Loucy (cell line): ENCODE data around the gene HHATL.

Experiments
- H2AFZ ChIP-seq: fragments of 200-600 bp; sonication (generic); 2 replicates; pipeline ENCODE4 v1.6.0; 2016; ENCODE audit warnings: antibody characterized with exemption, mild to moderate bottlenecking, low read length, moderate library complexity
- H3F3A ChIP-seq: fragments of 200-600 bp; 2 replicates; pipeline ENCODE4 v1.6.0; 2016; ENCODE audit warnings: antibody characterized with exemption, low read depth, mild to moderate bottlenecking
- H3K27me3 ChIP-seq: fragments of 200-600 bp; sonication (generic); 2 replicates; pipeline ENCODE4 v1.6.1; 2014; ENCODE audit warnings: low read length, mild to moderate bottlenecking; ENCODE audit not compliant: insufficient read depth, poor library complexity, severe bottlenecking
- H3K36me3 ChIP-seq: fragments of 200-600 bp; sonication (generic); 2 replicates; pipeline ENCODE4 v1.6.1; 2016; ENCODE audit warnings: low read length; ENCODE audit not compliant: insufficient read depth
- H3K4me1 ChIP-seq: fragments of 200-600 bp; sonication (generic); 2 replicates; pipeline ENCODE4 v1.5.1; 2014; ENCODE audit warnings: low read length, mild to moderate bottlenecking; ENCODE audit not compliant: insufficient read depth, poor library complexity, severe bottlenecking
- H3K4me2 ChIP-seq: fragments of 200-600 bp; sonication (generic); 2 replicates; pipeline ENCODE4 v1.6.0; 2014; ENCODE audit warnings: antibody characterized with exemption, low read length, low read depth, mild to moderate bottlenecking; ENCODE audit not compliant: poor library complexity, severe bottlenecking
- H3K4me3 ChIP-seq: fragments of 200-600 bp; sonication (generic); 2 replicates; pipeline ENCODE4 v1.5.1; 2014; ENCODE audit warnings: low read length, mild to moderate bottlenecking, mixed read lengths; ENCODE audit not compliant: poor library complexity, severe bottlenecking
- H3K79me2 ChIP-seq: fragments of 200-600 bp; sonication (generic); 2 replicates; pipeline ENCODE4 v1.6.1; 2014; ENCODE audit warnings: low read length; ENCODE audit not compliant: insufficient read depth
- H3K9ac ChIP-seq: fragments of 200-600 bp; sonication (generic); 2 replicates; pipeline ENCODE4 v1.6.0; 2014; ENCODE audit warnings: mild to moderate bottlenecking, low read depth, low read length, moderate library complexity; ENCODE audit not compliant: poor library complexity, severe bottlenecking
- H3K9me2 ChIP-seq: fragments of 200-600 bp; sonication (generic); replicated peaks from 2 replicates; pipeline ENCODE4 v1.6.1; 2016; ENCODE audit warnings: low read depth, low read length, mixed read lengths
- H3K9me3 ChIP-seq: fragments of 200-600 bp; sonication (generic); 2 replicates; pipeline ENCODE4 v1.6.1; 2014; ENCODE audit warnings: mild to moderate bottlenecking, antibody characterized with exemption, low read length, low read depth; ENCODE audit not compliant: insufficient read depth
- H4K20me1 ChIP-seq: fragments of 200-600 bp; sonication (generic); 2 replicates; pipeline ENCODE4 v1.6.0; 2014; ENCODE audit warnings: antibody characterized with exemption, low read length, mild to moderate bottlenecking; ENCODE audit not compliant: insufficient read depth, poor library complexity, severe bottlenecking
- CTCF ChIP-seq: fragments of 200-600 bp; sonication (generic); conservative IDR thresholded peaks from 2 replicates; pipeline ENCODE4 v1.5.1; 2014; ENCODE audit warnings: mild to moderate bottlenecking, antibody characterized with exemption, low read length
- EZH2phosphoT487 ChIP-seq: fragments of 200-600 bp; IDR thresholded peaks from 2 replicates; pipeline ENCODE4 v1.6.1; 2018; ENCODE audit warnings: antibody characterized with exemption, mild to moderate bottlenecking, moderate library complexity, borderline replicate concordance

HHATL gene

GRCh38 chr3:42690766-42691680 lies 11.6 kb downstream of the HHATL start:
- no peak overlapping the region for H2AFZ ChIP-seq
- H3K4me2 ChIP-seq = no peak overlapping the region
- no peaks in the 10 kb centered on the region for H3K27me3 ChIP-seq
- H3F3A ChIP-seq = no peaks in the 10 kb centered on the region
- H3K36me3 ChIP-seq = no peaks in the 10 kb centered on the region
- H3K79me2 ChIP-seq = no peaks in the 10 kb centered on the region
- no peaks in the 10 kb centered on the region for H4K20me1 ChIP-seq
- no peaks in the 10 kb centered on the region for H3K4me1 ChIP-seq
- no peaks in the 10 kb centered on the region for H3K9me2 ChIP-seq
- TF ChIP-seq CTCF (no peak), EZH2phosphoT487 (no peak)
- H3K4me3 ChIP-seq = no peak overlapping the region
- no peak overlapping the region for H3K9ac ChIP-seq
- H3K9me3 ChIP-seq = no peaks in the 10 kb centered on the region

- no peaks in the 10 kb centered on the region for H3K79me2 ChIP-seq
- no peaks in the 10 kb centered on the region for H3K4me1 ChIP-seq
- H3K4me2 ChIP-seq = no peak overlapping the region
- no peak overlapping the region for H3K9ac ChIP-seq
- no peaks in the 10 kb centered on the region for H3K9me3 ChIP-seq
- no peak overlapping the region for H2AFZ ChIP-seq
- H4K20me1 ChIP-seq = no peaks in the 10 kb centered on the region
- no peaks in the 10 kb centered on the region for H3K9me2 ChIP-seq
- H3K36me3 ChIP-seq = no peaks in the 10 kb centered on the region
- no peaks in the 10 kb centered on the region for H3K27me3 ChIP-seq
- no peaks in the 10 kb centered on the region for H3F3A ChIP-seq
- no peak overlapping the region for H3K4me3 ChIP-seq
- TF ChIP-seq CTCF (no peak), EZH2phosphoT487 (no peak)
Observed at GRCh38 chr3:42690191-42690590, 12.4 kb downstream of the HHATL start.

- Histone ChIP-seq H3K4me1 (no peaks in the 10 kb centered on the region), H3K79me2 (no peaks in the 10 kb centered on the region), H3F3A (no peaks in the 10 kb centered on the region), H4K20me1 (no peaks in the 10 kb centered on the region), H3K9ac (no peak overlapping the region), H3K4me3 (no peak overlapping the region), H3K9me3 (no peaks in the 10 kb centered on the region), H3K27me3 (no peaks in the 10 kb centered on the region), H2AFZ (no peak overlapping the region), H3K36me3 (no peaks in the 10 kb centered on the region), H3K4me2 (no peak overlapping the region), H3K9me2 (no peaks in the 10 kb centered on the region)
- no peak for TF ChIP-seq CTCF
- TF ChIP-seq EZH2phosphoT487 = no peak
Observed at GRCh38 chr3:42689421-42690014, 13.1 kb downstream of the HHATL start.
